Right renal pelvis (tissue), 4 donors: ENCODE data around the gene YPEL2. TPM values are rescaled to one million over a fixed set of nuclear protein-coding genes. Genes with fewer than 3 reads are reported as not detected.

Experiments
- DNase-seq, 4 donors: peaks; one replicate each; pipeline ENCODE4 v3.0.0-alpha.2; 2013; ENCODE audit warnings: low read depth in 4 of 4, low spot score in 3 of 4, missing footprints in 1 of 4
- polyA plus RNA-seq, 4 donors: library from polyadenylated mRNA; unstranded; fragments of 120-200 nt; gene quantifications; one replicate each; pipeline ENCODE4 v1.2.1, GENCODE V29; 2013; ENCODE audit not compliant: insufficient read length in 4 of 4

YPEL2 gene
- polyA plus RNA-seq, 4 donors: 28.2 to 40.4 (median 36.0) TPM

GRCh38 chr17:59355702-59356325 is 24.4 kb downstream of the YPEL2 start:
- no peak for DNase-seq

GRCh38 chr17:59356543-59357218 is 25.2 kb downstream of the YPEL2 start:
- no peak for DNase-seq

GRCh38 chr17:59357219-59357697 is 25.8 kb downstream of the YPEL2 start:
- no peak for DNase-seq

GRCh38 chr17:59357929-59358328 is 26.5 kb downstream of the YPEL2 start:
- DNase-seq: no peak

GRCh38 chr17:59361386-59361785 is 29.9 kb downstream of the YPEL2 start:
- DNase-seq: no peak

GRCh38 chr17:59361916-59362810 is 30.7 kb downstream of the YPEL2 start:
- no peak for DNase-seq

GRCh38 chr17:59362811-59363205 is 31.4 kb downstream of the YPEL2 start:
- no peak for DNase-seq

- DNase-seq: no peak
Measured at GRCh38 chr17:59365383-59365981, 34.0 kb downstream of the YPEL2 start.

GRCh38 chr17:59366040-59366757 is 34.7 kb downstream of the YPEL2 start:
- no peak for DNase-seq

- no peak for DNase-seq
Measured at GRCh38 chr17:59366773-59367656, 35.6 kb downstream of the YPEL2 start.

- no peak for DNase-seq
Measured at GRCh38 chr17:59367657-59368045, 36.2 kb downstream of the YPEL2 start.

- no peak for DNase-seq
Measured at GRCh38 chr17:59368218-59368857, 36.9 kb downstream of the YPEL2 start.

GRCh38 chr17:59369031-59369975 is 37.8 kb downstream of the YPEL2 start:
- DNase-seq: no peak

GRCh38 chr17:59370593-59371299 is 39.3 kb downstream of the YPEL2 start:
- no peak for DNase-seq

- no peak for DNase-seq
Measured at GRCh38 chr17:59371416-59372100, 40.1 kb downstream of the YPEL2 start.

- no peak for DNase-seq
Measured at GRCh38 chr17:59372138-59372751, 40.8 kb downstream of the YPEL2 start.
